WTC11 (cell line): ENCODE results near the gene TNFRSF14. TPM values are rescaled to one million over a fixed set of nuclear protein-coding genes. Genes with fewer than 3 reads are reported as not detected.

ENCODE experiments used
- ATAC-seq: fragments of 200-7000 bp; cut with Tn5 transposase; 2 replicates; pipeline ENCODE4 v1.10.0; 2021; ENCODE audit warnings: mild to moderate bottlenecking, moderate library complexity
- CTCF ChIA-PET: fragments of 300-600 bp; sonication (Branson Sonifier 250); formaldehyde crosslinking; loops from one replicate; lab custom pipeline; 2021; ENCODE audit warnings: antibody characterized with exemption; lab: Charles Lee
- POLR2A ChIA-PET: fragments of 350-600 bp; sonication (Branson Sonifier 250); formaldehyde crosslinking; loops from one replicate; lab custom pipeline; 2021; ENCODE audit warnings: antibody characterized with exemption; lab: Charles Lee
- DNase-seq: peaks from one replicate; pipeline ENCODE4 v3.0.0; 2021; ENCODE audit warnings: low spot score
- H3K27ac Mint-ChIP-seq: 2 replicates; pipeline ENCODE4 v1.8.0; 2021; ENCODE audit warnings: mixed read lengths
- H3K27me3 Mint-ChIP-seq: 2 replicates; pipeline ENCODE4 v1.8.0; 2021; ENCODE audit warnings: low read depth, mild to moderate bottlenecking, moderate library complexity, mixed read lengths
- H3K36me3 Mint-ChIP-seq: 2 replicates; pipeline ENCODE4 v1.8.0; 2021; ENCODE audit warnings: mixed read lengths
- H3K4me1 Mint-ChIP-seq: 2 replicates; pipeline ENCODE4 v1.8.0; 2022; ENCODE audit warnings: mixed read lengths
- H3K4me3 Mint-ChIP-seq: 2 replicates; pipeline ENCODE4 v1.8.0; 2021; ENCODE audit warnings: mild to moderate bottlenecking, moderate library complexity, mixed read lengths
- H3K9me3 Mint-ChIP-seq: 2 replicates; pipeline ENCODE4 v1.8.0; 2021; ENCODE audit warnings: mixed read lengths
- E2F5 ChIP-seq: sonication (generic); formaldehyde crosslinking; IDR thresholded peaks from 2 replicates; pipeline ENCODE4 v1.8.1; 2022; ENCODE audit warnings: mild to moderate bottlenecking, moderate library complexity, missing genetic modification reagents
- FOXP1 ChIP-seq: sonication (generic); formaldehyde crosslinking; IDR thresholded peaks from 2 replicates; pipeline ENCODE4 v1.8.0; 2022; ENCODE audit warnings: missing genetic modification reagents, mild to moderate bottlenecking, moderate library complexity, borderline replicate concordance
- MYBL2 ChIP-seq: sonication (generic); formaldehyde crosslinking; IDR thresholded peaks from 2 replicates; pipeline ENCODE4 v1.8.1; 2023; ENCODE audit warnings: mild to moderate bottlenecking, moderate library complexity, missing genetic modification reagents
- TP53 ChIP-seq: sonication (generic); formaldehyde crosslinking; IDR thresholded peaks from 2 replicates; pipeline ENCODE4 v1.8.1; 2023; ENCODE audit warnings: mild to moderate bottlenecking, missing genetic modification reagents
- ZBTB21 ChIP-seq: sonication (generic); formaldehyde crosslinking; IDR thresholded peaks from 2 replicates; pipeline ENCODE4 v1.8.1; 2023; ENCODE audit warnings: mild to moderate bottlenecking, missing genetic modification reagents, borderline replicate concordance
- ZNF425 ChIP-seq: fragments of 250-450 bp; sonication (Bioruptor Pico); conservative IDR thresholded peaks from 2 replicates; pipeline ENCODE4 v1.9.0; 2021; ENCODE audit warnings: mild to moderate bottlenecking
- total RNA-seq: library from RNA; stranded (reverse); gene quantifications from 3 replicates; pipeline ENCODE4 v1.2.3, GENCODE V29; 2021
- TF ChIP-seq, protein P1 (sequence below): sonication (generic); formaldehyde crosslinking; IDR thresholded peaks from 2 replicates; pipeline ENCODE4 v1.8.1; 2022; ENCODE audit warnings: low read depth, missing genetic modification reagents, borderline replicate concordance
- TF ChIP-seq, protein P2 (sequence below): fragments of 250-450 bp; sonication (Bioruptor Pico); IDR thresholded peaks from 2 replicates; pipeline ENCODE4 v1.9.0; 2021; ENCODE audit warnings: mild to moderate bottlenecking, borderline replicate concordance

Gene TNFRSF14
- total RNA-seq, 1 experiment from 2014 or later: 0.87 TPM

- Mint-ChIP-seq H3K4me3 (no peak overlapping the region), H3K27me3 (peaks cover 11% of the 10 kb centered on the region; the same call in 1 of the 2 replicates), H3K36me3 (peaks cover 13% of the 10 kb centered on the region; the same call in 1 of the 2 replicates), H3K9me3 (peaks cover 21% of the 10 kb centered on the region), H3K4me1 (peaks cover 3% of the 10 kb centered on the region; the same call in 1 of the 2 replicates), H3K27ac (no peak overlapping the region)
- DNase-seq (no peak), ATAC-seq (no peak)
- ChIA-PET CTCF (interaction anchor here (1.3 kb wide), 1 partner anchor 11 kb away, joined by 5 read pairs; no protein-coding TSS in a partner anchor), POLR2A (no interaction called here)
- TF ChIP-seq MYBL2 (no peak), FOXP1 (CRISPR knock-in tag) (no peak), ZNF425 (CRISPR knock-in tag) (no peak), ZBTB21 (CRISPR knock-in tag) (no peak)
Measured at GRCh38 chr1:2573250-2573920, 17.2 kb downstream of the TNFRSF14 start.

GRCh38 chr1:2574350-2574749, 18.2 kb downstream of the TNFRSF14 start:
- no peak for DNase-seq
- CTCF ChIA-PET: interaction anchor here (1.3 kb wide), 1 partner anchor 12 kb away, joined by 5 read pairs; no protein-coding TSS in a partner anchor

More at GRCh38 chr1:2574350-2574749, 18.2 kb downstream of the TNFRSF14 start:
- peaks cover 21% of the 10 kb centered on the region for H3K9me3 Mint-ChIP-seq
- TF ChIP-seq, protein P1, sequence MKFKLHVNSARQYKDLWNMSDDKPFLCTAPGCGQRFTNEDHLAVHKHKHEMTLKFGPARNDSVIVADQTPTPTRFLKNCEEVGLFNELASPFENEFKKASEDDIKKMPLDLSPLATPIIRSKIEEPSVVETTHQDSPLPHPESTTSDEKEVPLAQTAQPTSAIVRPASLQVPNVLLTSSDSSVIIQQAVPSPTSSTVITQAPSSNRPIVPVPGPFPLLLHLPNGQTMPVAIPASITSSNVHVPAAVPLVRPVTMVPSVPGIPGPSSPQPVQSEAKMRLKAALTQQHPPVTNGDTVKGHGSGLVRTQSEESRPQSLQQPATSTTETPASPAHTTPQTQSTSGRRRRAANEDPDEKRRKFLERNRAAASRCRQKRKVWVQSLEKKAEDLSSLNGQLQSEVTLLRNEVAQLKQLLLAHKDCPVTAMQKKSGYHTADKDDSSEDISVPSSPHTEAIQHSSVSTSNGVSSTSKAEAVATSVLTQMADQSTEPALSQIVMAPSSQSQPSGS: no peak
- TF ChIP-seq, protein P2, sequence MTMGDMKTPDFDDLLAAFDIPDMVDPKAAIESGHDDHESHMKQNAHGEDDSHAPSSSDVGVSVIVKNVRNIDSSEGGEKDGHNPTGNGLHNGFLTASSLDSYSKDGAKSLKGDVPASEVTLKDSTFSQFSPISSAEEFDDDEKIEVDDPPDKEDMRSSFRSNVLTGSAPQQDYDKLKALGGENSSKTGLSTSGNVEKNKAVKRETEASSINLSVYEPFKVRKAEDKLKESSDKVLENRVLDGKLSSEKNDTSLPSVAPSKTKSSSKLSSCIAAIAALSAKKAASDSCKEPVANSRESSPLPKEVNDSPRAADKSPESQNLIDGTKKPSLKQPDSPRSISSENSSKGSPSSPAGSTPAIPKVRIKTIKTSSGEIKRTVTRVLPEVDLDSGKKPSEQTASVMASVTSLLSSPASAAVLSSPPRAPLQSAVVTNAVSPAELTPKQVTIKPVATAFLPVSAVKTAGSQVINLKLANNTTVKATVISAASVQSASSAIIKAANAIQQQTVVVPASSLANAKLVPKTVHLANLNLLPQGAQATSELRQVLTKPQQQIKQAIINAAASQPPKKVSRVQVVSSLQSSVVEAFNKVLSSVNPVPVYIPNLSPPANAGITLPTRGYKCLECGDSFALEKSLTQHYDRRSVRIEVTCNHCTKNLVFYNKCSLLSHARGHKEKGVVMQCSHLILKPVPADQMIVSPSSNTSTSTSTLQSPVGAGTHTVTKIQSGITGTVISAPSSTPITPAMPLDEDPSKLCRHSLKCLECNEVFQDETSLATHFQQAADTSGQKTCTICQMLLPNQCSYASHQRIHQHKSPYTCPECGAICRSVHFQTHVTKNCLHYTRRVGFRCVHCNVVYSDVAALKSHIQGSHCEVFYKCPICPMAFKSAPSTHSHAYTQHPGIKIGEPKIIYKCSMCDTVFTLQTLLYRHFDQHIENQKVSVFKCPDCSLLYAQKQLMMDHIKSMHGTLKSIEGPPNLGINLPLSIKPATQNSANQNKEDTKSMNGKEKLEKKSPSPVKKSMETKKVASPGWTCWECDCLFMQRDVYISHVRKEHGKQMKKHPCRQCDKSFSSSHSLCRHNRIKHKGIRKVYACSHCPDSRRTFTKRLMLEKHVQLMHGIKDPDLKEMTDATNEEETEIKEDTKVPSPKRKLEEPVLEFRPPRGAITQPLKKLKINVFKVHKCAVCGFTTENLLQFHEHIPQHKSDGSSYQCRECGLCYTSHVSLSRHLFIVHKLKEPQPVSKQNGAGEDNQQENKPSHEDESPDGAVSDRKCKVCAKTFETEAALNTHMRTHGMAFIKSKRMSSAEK (CRISPR knock-in tag): no peak
- TF ChIP-seq E2F5 (CRISPR knock-in tag) (no peak), TP53 (no peak)
- POLR2A ChIA-PET: no interaction called here
- peaks cover 11% of the 10 kb centered on the region; the same call in 1 of the 2 replicates for H3K27me3 Mint-ChIP-seq
- H3K4me3 Mint-ChIP-seq: no peak overlapping the region
- peaks cover 9% of the 10 kb centered on the region for H3K4me1 Mint-ChIP-seq
- H3K27ac Mint-ChIP-seq: no peak overlapping the region
- peaks cover 13% of the 10 kb centered on the region; the same call in 1 of the 2 replicates for H3K36me3 Mint-ChIP-seq
- ATAC-seq: no peak
